CD4-positive, alpha-beta T cell treated with Interferon alpha-2 for 1 hour (primary cell): ENCODE measurements around the gene CNNM2.
"Not testable (repeated sequence)": the region's sequence is repeated elsewhere in the genome, so short reads cannot be mapped to it uniquely, and the experiment has no call there.

Source experiments
- DNase-seq, 2 donors: peaks; one replicate each; pipeline ENCODE4 v3.0.0-alpha.2; 2020 to 2022

CNNM2 gene

DNA sequence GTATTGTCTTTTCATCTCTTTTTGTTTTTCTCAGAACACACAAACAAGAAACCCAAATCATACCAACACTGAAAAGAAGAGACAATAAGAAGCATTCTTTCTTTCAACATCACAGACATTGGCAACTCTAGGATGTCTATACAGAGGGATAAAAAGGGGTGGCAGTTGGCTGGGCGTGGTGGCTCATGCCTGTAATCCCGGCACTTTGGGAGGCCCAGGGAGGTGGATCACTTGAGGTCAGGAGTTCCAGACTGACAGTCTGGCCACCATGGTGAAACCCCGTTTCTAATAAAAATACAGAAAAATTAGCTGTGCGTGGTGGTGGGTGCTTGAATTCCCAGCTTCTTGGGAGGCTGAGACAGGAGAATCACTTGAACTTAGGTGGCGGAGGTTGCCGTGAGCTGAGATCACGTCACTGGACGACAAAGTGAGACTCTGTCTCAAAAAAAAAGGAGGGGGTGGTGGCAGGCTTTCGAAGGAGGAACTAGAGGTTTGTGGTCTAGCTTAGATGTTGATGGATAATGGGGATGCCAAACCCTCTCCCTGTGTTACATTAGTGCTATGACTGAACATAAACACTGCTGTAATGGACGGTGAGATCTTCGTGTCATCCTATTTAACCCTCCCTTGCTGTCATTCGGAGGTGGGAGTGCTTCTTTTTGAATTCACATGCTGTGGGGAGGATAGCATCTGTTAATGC lies 9.4 kb downstream of the CNNM2 start:
- DNase-seq: no peak

DNA sequence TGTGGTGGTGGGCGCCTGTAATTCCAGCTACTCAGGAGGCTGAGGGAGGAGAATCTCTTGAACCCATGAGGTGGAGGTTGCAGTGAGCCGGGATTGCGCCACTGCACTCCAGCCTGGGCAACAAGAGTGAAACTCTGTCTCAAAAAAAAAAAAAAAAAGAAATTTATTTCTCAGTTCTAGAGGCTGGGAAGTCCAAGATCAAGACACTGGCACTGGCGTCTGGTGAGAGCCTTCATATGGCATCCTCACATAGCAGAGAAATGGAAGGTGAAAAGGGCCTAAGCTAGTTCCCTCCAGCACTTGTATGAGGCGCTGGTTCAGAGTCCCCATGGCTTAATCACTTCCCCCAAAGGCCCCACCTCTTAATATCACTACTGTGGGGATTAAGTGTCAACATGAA lies 10.3 kb downstream of the CNNM2 start:
- DNase-seq: not testable (repeated sequence)

DNA sequence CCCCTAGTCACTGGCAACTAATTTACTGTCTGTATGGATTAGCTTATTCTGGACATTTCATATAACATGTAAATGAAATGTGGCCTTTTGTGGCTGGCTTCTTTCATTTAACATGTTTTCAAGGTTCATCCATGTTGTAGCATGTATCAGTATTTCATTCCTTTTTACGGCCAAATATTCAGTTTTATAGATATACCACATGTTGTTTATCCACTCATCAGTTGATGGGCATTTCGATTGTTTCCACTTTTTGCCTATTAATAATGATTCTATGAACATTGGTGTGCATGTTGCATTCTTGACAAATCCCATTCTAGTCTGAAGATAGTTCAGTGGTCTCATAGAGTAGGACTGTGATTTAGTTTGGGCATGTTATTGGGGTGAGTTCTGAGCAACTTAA lies 12.6 kb downstream of the CNNM2 start:
- DNase-seq: no peak

DNA sequence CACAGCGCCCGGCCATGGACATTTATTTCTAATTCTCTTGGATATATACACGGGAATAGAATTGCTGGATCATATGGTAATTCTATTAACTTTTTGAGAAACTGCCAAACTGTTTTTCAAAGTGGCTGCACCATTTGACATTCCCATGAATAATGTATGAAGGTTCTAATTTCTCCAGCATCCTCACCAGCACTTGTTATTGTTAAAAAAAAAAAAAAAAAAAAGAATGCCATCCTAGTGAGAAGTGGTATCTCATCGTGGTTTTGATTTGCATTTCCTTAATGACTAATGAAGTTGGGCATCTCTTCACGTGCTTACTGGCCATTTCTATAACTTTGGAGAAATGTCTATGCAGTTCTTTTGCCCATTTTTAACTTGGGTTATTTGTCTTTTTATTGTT lies 13.5 kb downstream of the CNNM2 start:
- DNase-seq: no peak

DNA sequence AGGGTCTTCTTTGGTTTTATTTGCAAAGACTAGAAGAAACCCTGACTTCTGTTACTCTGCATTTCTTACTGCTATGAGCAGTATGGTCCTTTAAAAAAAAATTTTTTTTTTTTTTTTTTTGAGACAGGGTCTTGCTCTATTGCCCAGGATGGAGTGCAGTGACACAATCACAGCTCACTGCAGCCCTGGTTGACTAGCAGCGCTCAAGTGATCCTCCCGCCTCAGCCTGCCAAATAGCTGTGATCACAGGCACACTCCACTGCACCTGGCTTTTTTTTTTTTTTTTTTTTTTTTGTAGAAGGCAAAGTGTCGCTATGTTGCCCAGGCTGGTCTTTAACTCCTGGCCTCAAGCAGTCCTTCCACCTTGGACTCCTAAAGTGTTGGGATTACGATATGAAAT lies 17.4 kb downstream of the CNNM2 start:
- no peak for DNase-seq

DNA sequence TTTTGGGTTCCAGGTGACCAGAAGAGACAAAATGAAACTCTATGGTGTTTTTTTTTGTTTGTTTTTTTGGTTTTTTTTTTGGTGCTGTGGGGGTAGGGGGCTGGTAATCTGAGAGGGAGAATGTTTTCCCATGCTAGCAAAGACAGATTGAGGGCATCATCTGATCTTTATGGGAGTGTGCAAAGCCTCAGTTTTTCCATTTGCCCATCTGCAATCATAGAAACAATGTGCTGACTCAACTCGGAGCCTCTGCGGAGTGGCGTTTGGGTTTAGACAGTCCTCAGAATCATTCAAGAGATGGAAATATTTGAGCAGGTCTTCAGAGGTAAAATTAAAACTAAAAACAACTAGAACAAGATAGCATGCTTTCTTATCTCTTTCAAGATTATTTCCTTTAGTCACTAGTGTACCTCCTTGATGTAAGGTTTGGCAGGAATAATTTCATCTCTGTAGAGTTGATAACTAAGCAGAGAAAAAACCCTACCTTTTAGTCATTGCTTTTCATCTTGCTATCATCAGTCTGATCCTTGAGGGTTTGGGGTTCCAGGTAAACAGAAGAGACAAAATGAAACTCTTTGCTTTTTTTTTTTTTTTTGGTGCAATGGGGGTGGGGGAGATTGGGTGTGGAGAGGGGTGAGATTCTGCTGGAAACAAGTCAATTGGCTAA lies 18.0 kb downstream of the CNNM2 start:
- DNase-seq: no peak

DNA sequence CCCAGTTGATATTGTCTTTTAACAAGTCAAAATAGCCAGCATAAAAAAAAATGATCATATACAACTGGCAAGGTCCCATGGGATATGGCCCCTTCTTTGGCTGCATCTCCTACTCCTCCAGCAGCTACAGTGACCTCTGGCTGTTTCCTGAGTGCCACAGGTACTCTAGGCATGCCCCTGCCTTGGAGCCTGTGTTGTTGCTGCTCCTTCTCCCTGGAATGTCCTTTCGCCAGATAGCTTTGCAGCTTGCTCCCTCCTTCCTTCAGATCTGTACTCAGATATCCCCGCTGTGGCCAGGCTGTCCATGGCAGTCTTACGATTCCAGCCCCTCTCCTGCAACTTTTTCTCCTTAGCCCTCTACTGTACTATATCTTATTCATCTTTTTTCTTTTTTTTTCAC lies 23.3 kb downstream of the CNNM2 start:
- DNase-seq: no peak

DNA sequence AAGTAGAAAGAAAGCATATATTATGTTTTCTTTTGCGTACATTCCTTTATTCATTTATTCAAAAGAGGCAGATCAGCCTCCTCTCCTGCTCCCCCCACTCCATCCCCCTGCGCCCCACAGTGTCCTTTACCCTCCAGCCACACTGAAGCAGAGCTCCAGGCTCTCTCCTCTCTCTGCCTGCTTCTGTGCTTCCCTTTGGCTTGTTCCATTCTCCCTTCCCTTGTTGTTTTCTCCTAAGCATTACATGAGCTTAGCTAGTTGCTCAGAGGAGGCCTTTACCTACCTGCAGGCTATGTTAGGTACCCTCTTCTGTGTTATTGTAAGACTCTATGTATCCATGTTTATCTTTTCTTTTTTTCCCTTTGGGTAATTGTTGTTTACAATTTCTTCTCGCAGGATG lies 27.4 kb downstream of the CNNM2 start:
- DNase-seq: no peak

DNA sequence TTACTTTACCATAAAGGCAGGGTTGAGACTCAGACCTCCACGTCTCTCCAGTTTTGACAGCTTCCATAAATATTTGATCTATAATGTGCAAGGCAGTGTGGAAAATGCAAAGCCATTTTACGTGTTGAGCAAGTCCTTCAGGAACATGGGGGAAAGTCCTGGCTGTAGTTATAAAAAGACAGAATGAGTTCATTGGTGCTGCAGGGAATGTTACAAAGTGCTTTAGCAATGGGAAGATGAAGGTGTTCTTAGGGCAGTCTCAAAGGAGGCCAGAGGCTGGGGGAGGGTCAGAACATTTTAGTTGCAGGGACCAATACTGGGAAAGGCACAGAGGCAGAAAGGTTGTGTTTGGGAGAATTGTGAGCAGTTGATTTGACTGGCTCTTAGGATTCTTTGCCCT lies 27.9 kb downstream of the CNNM2 start:
- no peak for DNase-seq

DNA sequence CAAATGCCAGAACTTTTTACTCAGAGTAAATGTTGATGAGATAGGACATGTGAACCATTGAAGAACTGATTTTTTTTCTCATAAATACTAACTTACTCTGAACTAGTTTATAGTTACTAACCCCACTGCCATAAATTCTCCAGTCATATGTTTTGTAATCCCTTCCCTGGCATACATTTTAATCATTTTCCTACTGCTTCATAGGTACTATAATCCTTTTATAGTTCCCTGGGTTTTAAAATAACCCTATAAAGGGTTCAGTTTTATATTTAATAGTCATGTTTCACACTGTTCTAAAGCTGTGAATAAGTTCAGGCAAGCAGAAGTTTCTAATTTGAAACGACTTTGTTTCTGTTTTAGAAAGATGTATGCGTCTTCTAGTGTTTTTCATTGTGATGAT lies 28.9 kb downstream of the CNNM2 start:
- no peak for DNase-seq

DNA sequence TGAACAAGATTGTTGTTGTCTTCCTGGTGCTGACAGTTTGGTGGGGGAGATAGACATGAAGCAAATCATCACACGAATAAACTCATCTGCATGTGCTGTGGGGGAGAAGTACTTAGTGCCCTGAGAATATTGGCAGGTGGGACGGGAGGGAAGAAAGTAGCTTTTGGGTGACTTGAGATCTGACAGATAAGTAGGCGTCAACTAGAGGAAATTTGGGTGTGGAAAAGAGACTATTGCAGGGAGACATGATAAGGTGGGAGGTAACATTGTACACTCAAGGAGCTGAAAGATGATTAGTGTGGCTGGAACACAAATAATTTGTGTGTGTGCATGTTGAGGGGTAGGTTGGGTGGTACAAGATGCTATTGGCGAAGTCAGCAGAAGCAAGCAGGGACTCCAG lies 30.1 kb downstream of the CNNM2 start:
- DNase-seq: no peak

DNA sequence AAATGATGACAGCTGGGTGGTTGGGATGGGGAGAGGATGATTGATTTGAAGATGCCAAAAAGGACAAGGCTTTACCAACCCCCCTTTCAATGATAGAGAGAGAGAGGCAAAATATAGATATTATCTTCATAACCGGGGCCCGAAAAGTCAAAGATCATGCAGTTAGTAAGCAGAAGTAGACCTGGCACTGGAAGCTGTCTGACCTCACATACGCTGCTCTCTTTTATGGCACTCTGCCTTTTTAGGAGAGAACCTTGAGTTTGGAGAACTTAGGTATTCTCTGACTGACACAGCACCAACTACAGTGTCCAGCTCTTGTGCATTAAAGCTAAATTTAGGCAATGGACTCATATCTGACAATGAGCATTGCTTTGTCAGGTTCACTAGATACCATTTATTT lies 30.7 kb downstream of the CNNM2 start:
- no peak for DNase-seq

DNA sequence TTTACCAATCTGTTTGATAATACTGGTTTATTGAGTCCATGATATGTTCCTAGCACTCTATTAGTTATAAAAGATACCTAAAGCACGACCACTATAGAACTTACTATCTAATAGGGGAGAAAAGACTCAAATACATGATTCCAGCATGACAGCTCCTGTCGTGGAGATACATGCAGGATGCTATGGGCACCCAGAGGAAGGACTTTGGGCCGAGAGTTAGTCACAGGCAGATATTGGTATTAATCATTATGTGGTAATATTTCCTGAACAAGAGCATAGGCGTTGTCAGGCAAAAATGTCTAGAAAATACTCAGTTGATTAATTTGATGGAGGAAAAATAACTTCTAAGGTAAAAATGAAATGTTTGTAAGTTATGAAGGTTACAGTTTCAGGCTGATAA lies 31.8 kb downstream of the CNNM2 start:
- DNase-seq: no peak

DNA sequence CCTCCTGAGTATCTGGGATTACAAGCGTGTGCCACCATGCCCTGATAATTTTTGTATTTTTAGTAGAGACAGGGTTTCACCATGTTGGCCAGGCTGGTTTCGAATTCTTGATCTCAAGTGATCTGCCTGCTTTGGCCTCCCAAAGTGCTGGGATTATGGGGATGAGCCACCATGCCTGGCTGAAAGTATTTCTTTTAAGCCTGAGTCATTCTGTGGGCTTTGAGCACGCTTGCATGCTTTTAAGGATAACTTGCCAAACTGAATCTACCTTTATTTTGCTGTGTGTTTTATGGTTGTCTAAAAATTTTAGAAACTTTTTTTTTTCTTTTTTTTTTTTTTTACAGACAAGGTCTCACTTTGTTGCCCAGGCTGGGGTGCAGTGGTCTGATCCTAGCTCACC lies 33.2 kb downstream of the CNNM2 start:
- no peak for DNase-seq

DNA sequence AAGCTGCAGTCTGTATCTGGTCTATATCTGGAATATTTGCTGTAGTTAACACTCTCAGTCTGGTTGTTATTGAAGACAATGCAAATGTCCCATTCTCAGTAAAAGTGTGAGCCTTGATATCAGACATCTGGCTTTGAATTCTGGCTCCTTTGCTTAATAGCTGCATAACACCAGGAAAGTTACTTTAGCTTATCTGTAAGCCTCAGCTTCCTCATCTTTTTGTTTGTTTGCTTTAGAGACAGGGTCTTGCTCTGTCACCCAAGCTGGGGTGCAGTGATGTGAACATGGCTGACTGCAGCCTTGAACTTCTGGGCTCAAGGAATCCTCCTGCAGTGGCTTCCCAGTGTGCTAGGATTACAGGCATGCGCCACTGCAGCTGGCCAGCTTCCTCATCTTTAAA lies 41.3 kb downstream of the CNNM2 start:
- no peak for DNase-seq

DNA sequence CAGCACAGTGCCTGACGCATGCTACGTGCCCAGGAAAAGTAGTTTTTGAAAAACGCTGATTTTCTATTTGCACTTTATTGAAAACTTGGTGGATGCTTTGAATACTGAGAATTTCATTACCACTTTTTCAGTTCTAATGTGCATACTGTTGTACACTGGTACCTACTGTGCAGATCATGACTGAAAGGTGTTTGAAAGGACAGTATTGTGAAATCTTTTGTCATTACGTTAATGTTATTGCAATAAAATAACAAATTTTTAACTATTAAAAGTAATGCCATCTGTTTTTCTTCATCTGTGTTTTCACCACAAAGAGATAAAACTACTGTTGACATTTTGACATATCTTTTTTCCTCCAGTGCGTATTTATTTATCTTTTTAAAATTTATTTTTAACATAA lies 42.1 kb downstream of the CNNM2 start:
- no peak for DNase-seq

DNA sequence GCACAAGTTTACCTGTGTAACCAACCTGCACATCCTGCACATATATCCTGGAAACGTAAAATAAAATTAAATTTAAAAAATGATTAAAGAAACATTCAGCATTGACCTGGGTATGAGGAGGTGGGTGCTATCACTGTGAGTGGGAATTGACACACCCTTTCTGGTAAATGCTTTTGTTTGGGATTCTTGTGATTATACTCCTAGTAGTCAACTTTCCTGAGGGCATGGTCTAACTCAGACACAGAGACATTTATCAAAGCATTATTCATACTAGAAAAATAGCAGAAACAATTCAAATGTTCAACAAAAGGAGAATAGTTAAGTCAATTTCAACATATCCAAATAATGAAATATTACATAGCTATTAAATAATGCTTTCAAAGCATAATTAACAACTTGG lies 44.2 kb downstream of the CNNM2 start:
- no peak for DNase-seq

DNA sequence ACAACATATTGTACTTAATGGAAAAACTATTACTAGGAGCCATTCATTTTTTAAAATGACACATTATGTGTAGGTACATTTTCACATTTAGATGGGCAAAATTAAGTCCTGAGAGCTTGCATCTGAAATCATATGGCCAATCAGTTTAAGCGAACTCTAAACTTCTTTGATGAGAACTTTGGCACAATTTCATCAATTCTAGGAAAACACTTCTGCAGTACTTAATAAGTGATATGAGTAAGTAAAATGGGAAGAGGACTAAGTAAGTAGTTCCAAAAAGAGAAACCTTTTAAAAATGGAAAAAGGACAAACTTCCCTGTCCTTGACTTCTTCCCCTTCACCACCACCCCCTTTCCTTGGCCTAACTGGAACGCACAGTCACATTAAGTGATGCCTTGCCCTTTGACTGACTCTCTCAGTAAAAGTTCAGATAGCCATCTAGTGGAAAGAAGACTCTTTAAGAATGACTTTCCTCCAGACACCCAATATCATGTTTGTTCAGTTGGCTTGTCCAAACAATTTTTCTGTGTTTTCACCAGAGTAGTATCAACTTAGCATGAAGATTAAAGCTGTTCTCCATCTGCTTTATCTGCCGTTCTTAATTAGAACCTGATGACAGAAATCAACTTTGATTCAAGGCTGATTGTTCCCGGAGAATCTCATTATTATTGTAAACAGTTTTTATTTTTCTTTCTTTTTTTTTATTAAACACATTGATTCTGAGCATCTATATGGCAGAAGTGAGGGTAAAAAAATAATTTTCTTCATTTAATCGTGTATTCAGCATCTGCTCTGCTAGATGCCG lies 45.1 kb downstream of the CNNM2 start:
- no peak for DNase-seq

DNA sequence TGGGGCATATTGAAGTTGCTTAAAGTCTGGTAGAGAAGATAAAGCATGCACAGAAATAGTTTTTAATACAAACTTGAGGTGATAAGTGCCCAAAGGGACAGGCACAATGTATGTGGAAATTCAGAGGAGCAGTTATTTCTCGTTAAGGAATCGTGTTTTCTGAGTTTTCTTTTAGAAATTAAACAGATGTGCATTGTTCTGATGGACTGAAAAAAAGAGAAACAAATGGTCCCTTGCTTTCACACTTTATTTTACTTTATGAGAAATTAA lies 45.6 kb downstream of the CNNM2 start:
- no peak for DNase-seq

DNA sequence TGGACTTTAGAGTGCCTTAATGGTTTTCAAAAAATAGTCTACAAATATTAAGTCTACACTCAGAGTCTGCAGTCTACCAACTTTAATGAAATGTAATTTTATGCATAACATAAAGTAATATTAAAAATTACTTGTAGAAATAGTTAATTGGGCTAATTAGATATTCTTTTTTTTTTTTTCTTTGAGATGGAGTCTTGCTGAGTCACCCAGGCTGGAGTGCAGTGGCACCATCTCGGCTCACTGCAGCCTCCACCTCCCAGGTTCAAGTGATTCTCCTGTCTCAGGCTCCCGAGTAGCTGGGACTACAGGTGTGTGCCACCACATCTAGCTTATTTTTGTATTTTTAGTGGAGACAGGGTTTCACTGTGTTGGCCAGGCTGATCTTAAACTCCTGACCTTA lies 46.0 kb downstream of the CNNM2 start:
- DNase-seq: not testable (repeated sequence)

DNA sequence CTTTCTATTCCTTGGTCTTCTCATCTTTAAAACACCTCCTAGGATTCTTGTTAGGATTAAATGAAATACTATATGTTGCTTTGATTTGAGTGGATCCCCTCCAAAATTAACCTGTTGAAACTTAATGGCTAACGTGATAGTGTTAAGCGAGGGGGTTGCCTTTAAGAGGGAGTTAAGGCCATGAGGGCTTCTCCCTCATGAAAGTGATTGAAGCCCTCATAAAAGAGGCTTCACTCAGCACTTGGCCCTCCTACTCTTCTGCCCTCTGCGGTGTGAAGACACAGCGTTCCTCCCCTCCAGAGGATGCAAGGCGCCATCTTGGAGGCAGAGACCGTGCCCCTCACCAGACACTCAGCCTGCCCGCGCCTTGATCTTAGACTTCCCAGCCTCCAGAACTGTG lies 46.6 kb downstream of the CNNM2 start:
- no peak for DNase-seq

DNA sequence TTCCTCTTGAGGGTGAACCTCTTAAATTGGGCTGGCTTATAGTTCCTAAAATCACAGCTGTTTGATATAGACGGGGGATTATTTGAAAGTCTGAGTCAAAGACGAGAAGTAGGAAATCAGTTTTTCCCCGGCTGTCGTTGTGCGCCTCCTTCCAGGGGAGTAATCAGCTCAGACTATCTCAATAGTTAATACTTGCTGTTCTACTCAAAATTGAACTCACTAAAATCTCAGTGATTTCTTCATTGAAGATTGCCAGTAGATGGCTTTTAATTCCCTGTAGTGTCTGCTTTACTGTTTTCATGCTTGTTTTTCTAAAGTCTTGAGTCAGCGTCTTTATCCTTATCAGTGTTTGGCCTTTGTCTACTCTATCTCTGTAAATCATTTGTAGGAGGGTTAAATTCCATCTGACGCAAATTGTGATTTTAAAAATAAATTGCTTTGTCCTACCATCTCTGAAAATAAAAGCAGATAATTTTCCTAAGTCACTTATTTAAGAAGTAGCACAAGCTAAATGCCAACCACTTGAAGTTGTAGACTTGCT lies 47.3 kb downstream of the CNNM2 start:
- DNase-seq: no peak

DNA sequence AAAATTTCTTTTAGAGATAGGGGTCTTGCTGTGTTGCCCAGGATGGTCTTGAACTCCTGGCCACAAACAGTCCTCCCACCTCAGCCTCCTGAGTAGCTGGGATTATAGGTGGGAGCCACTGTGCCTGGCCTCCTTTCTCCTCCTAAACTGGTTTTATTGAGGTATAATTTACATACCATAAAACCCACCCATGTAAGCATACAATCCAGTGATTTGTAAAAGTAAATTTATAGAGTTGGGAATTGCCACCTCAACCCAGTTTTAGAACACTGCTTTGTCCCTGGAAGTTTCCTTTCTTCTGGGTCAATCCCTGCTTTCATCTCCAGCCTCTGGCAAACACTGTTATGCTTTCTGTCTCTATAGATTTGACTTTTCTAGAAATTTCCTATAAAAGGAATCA lies 49.0 kb downstream of the CNNM2 start:
- no peak for DNase-seq
